ENCODE results near the gene FGF2.

Gene FGF2

DNA sequence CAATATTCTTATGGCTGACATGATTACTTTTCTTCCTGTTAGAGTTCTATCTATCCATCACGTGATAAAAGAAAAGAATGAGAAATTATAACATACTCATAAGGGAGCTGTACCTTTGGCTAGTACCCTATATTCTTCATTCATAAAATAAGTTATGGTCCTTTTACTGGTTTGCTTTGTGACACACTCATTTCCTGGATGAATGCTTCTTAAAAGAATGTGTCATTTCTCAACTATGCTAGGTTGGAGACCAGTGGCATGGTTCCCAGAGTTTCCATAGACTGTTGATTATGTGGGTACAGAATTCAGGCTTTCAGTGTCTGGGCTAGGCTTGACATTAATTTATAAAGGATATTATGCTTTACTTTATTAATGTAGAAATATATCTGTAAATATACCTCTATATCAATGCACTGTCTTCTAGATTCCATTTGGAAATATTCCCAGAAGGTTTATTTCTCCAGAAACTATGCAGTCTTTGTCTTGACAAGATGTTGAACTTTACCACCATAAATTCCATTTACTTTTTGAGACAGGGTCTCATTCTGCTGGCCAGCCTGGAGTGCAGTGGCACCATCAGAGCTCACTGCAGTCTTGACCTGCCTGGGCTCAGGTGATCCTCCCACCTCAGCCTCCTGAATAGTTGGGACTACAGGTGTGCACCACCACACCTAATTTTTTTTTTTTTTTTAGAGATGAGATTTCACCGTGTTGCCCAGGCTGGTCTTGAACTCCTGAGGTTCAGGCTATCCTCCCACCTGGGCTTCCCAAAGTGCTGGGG, 71.9 kb downstream of the FGF2 start:
- Histone ChIP-seq H3K27ac (ENCODE audit: low read depth, low read length) (no peak overlapping the region), H4K20me1 (ENCODE audit: control insufficient read depth, insufficient read depth, low read depth, low read length) (no peaks in the 10 kb centered on the region)

DNA sequence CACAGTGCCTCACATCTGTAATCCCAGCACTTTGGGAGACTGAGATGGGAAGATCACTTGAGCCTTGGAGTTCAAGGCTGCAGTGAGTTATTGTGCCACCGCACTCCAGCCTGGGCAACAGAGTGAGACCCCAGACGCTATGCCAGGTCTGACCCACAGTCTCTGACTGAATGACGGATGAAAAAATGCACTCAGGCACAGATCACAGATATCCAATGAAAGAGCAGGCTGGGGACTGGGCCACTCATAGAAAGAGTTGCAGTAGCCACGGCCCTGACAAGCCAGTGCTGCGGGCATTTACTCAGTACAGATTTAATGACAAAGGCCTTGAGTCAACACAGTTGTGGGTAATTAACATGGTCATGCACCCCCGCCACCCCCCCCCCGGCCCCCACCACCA, 73.1 kb downstream of the FGF2 start:
- Histone ChIP-seq H3K9me2 (replicated peaks; ENCODE audit: control insufficient read depth, low read length) (no peaks in the 10 kb centered on the region), H3K9me3 (ENCODE audit: control insufficient read depth, insufficient read depth, low read length) (no peaks in the 10 kb centered on the region), H3K4me1 (ENCODE audit: control insufficient read depth, low read length) (no peaks in the 10 kb centered on the region), H4K20me1 (ENCODE audit: control insufficient read depth, insufficient read depth, low read depth, low read length) (no peaks in the 10 kb centered on the region), H3K4me2 (ENCODE audit: low read length) (no peak overlapping the region), H3K36me3 (ENCODE audit: control insufficient read depth, low read length) (no peaks in the 10 kb centered on the region), H3F3A (ENCODE audit: control insufficient read depth, insufficient read depth) (no peaks in the 10 kb centered on the region), H3K27ac (ENCODE audit: low read depth, low read length) (no peak overlapping the region), H3K79me2 (ENCODE audit: control insufficient read depth, low read length) (no peaks in the 10 kb centered on the region), H3K4me3 (ENCODE audit: low read length) (no peak overlapping the region), H3K27me3 (ENCODE audit: control insufficient read depth, low read length) (no peaks in the 10 kb centered on the region)
- TF ChIP-seq, protein P1, sequence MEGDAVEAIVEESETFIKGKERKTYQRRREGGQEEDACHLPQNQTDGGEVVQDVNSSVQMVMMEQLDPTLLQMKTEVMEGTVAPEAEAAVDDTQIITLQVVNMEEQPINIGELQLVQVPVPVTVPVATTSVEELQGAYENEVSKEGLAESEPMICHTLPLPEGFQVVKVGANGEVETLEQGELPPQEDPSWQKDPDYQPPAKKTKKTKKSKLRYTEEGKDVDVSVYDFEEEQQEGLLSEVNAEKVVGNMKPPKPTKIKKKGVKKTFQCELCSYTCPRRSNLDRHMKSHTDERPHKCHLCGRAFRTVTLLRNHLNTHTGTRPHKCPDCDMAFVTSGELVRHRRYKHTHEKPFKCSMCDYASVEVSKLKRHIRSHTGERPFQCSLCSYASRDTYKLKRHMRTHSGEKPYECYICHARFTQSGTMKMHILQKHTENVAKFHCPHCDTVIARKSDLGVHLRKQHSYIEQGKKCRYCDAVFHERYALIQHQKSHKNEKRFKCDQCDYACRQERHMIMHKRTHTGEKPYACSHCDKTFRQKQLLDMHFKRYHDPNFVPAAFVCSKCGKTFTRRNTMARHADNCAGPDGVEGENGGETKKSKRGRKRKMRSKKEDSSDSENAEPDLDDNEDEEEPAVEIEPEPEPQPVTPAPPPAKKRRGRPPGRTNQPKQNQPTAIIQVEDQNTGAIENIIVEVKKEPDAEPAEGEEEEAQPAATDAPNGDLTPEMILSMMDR (IDR thresholded peaks at IDR 0.05; ENCODE audit: low read depth, low read length, poor library complexity, severe bottlenecking), result no peak

More for the DNA sequence above, 71.9 kb downstream of the FGF2 start:
- no peaks in the 10 kb centered on the region for H3K4me1 ChIP-seq (ENCODE audit: control insufficient read depth, low read length)
- H3K9me3 ChIP-seq (ENCODE audit: control insufficient read depth, insufficient read depth, low read length), result no peaks in the 10 kb centered on the region
- no peaks in the 10 kb centered on the region for H3K27me3 ChIP-seq (ENCODE audit: control insufficient read depth, low read length)
- no peaks in the 10 kb centered on the region for H3K79me2 ChIP-seq (ENCODE audit: control insufficient read depth, low read length)
- no peak overlapping the region for H3K4me2 ChIP-seq (ENCODE audit: low read length)
- no peak overlapping the region for H3K4me3 ChIP-seq (ENCODE audit: low read length)
- TF ChIP-seq EZH2phosphoT487 (IDR thresholded peaks at IDR 0.05; ENCODE audit: borderline replicate concordance, low read length), result no peak
- TF ChIP-seq, protein P1 (IDR thresholded peaks at IDR 0.05; ENCODE audit: low read depth, low read length, poor library complexity, severe bottlenecking), result no peak
- no peaks in the 10 kb centered on the region for H3K9me2 ChIP-seq (replicated peaks; ENCODE audit: control insufficient read depth, low read length)
- no peaks in the 10 kb centered on the region for H3K36me3 ChIP-seq (ENCODE audit: control insufficient read depth, low read length)
- no peaks in the 10 kb centered on the region for H3F3A ChIP-seq (ENCODE audit: control insufficient read depth, insufficient read depth)

DNA sequence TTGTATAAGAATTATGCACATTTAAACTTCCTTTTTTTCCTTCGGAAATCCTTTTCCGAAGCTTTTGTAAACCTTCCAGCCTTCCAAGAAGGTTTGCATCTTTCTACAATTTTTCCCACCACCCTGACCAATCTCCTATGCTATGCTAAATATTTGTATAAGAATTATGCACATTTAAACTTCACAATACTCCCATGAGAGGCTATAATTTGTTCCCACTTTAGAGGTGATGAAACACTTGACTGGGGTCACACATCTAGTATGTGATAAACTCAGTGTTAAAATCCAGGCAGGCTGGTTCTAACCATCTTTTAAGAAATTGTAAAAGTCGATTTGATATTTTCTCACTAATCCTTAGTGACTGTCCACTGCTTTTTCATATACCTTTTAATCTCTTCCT, 73.7 kb downstream of the FGF2 start:
- no peaks in the 10 kb centered on the region for H3K4me1 ChIP-seq (ENCODE audit: control insufficient read depth, low read length)
- TF ChIP-seq, protein P1 (IDR thresholded peaks at IDR 0.05; ENCODE audit: low read depth, low read length, poor library complexity, severe bottlenecking), result no peak
- no peak for TF ChIP-seq EZH2phosphoT487 (IDR thresholded peaks at IDR 0.05; ENCODE audit: borderline replicate concordance, low read length)
- H3K27me3 ChIP-seq (ENCODE audit: control insufficient read depth, low read length), result no peaks in the 10 kb centered on the region
- no peaks in the 10 kb centered on the region for H3K9me2 ChIP-seq (replicated peaks; ENCODE audit: control insufficient read depth, low read length)
- no peak overlapping the region for H3K4me2 ChIP-seq (ENCODE audit: low read length)
- no peaks in the 10 kb centered on the region for H3K9me3 ChIP-seq (ENCODE audit: control insufficient read depth, insufficient read depth, low read length)
- no peak overlapping the region for H3K4me3 ChIP-seq (ENCODE audit: low read length)
- H3K27ac ChIP-seq (ENCODE audit: low read depth, low read length), result no peak overlapping the region
- H3K36me3 ChIP-seq (ENCODE audit: control insufficient read depth, low read length), result no peaks in the 10 kb centered on the region
- H3K79me2 ChIP-seq (ENCODE audit: control insufficient read depth, low read length), result no peaks in the 10 kb centered on the region
- no peaks in the 10 kb centered on the region for H3F3A ChIP-seq (ENCODE audit: control insufficient read depth, insufficient read depth)
- no peaks in the 10 kb centered on the region for H4K20me1 ChIP-seq (ENCODE audit: control insufficient read depth, insufficient read depth, low read depth, low read length)

Measured in DOHH2 (cell line).